HepG2 (cell line): ENCODE measurements around the gene METTL27. TPM values are rescaled to one million over a fixed set of nuclear protein-coding genes. Genes with fewer than 3 reads are reported as not detected.
A peak's percentile ranks its signal among the peaks of the same experiment; 100 is the strongest.

Experiments used
- ERF ChIP-seq: IDR thresholded peaks from 2 replicates; pipeline ENCODE4 v1.6.1; 2018; ENCODE audit warnings: missing biosample characterization, missing genetic modification reagents
- NR2F1 ChIP-seq, 2 experiments: fragments of 450-650 bp in 1 of 2; formaldehyde crosslinking in 1 of 2; IDR thresholded peaks; 2 replicates each; pipeline versions ENCODE4 v1.5.0 to v1.6.1; 2016 to 2020; ENCODE audit warnings: mild to moderate bottlenecking in 1 of 2, missing compliant biosample characterization in 1 of 2, missing genetic modification reagents in 1 of 2, moderate library complexity in 1 of 2
- POLR2AphosphoS2 ChIP-seq: IDR thresholded peaks from 2 replicates; pipeline ENCODE4 v1.6.1; 2011; ENCODE audit warnings: low read depth, low read length, improper control_type of control experiment
- RAD51 ChIP-seq: fragments of 450-650 bp; IDR thresholded peaks from 2 replicates; pipeline ENCODE4 v1.6.1; 2016; ENCODE audit warnings: borderline replicate concordance
- SRSF4 ChIP-seq: fragments of 200-400 bp; formaldehyde crosslinking; IDR thresholded peaks from one replicate; pipeline ENCODE4 v1.6.1; 2018; ENCODE audit warnings: mild to moderate bottlenecking, low read depth, low read length, moderate library complexity; ENCODE audit not compliant: poor library complexity, severe bottlenecking
- YEATS2 ChIP-seq: sonication (generic); formaldehyde crosslinking; IDR thresholded peaks from 2 replicates; pipeline ENCODE4 v1.4.0; 2020; ENCODE audit warnings: missing genetic modification reagents, borderline replicate concordance
- ZFP82 ChIP-seq: sonication (generic); formaldehyde crosslinking; IDR thresholded peaks from 2 replicates; pipeline ENCODE4 v1.5.1; 2020; ENCODE audit warnings: mild to moderate bottlenecking, missing genetic modification reagents, borderline replicate concordance
- ZNF629 ChIP-seq: sonication (generic); formaldehyde crosslinking; conservative IDR thresholded peaks from 2 replicates; pipeline ENCODE4 v1.5.0; 2020; ENCODE audit warnings: missing genetic modification reagents
- ZNF772 ChIP-seq: sonication (generic); formaldehyde crosslinking; IDR thresholded peaks from 2 replicates; pipeline ENCODE4 v1.5.0; 2020; ENCODE audit warnings: mild to moderate bottlenecking, missing genetic modification reagents
- polyA plus RNA-seq, 8 experiments: library from polyadenylated mRNA; depleted of rRNA in 3 of 8; stranded (reverse) in 7 of 8; unstranded in 1 of 8; fragments of >200 nt; fragmentation: Illumina TruSeq in 4 of 8; extraction: Trizol in 4 of 8; gene quantifications; 2 replicates each; pipeline versions ENCODE4 v1.2.1 to v1.2.3, GENCODE V29; 2011 to 2016; ENCODE audit warnings: low read depth in 4 of 8, missing spikeins in 1 of 8, mixed read lengths in 1 of 8; ENCODE audit not compliant: insufficient read depth in 1 of 8
- total RNA-seq, 5 experiments: library from RNA; depleted of rRNA; stranded (reverse); fragments of >200 nt; fragmentation: Illumina TruSeq; extraction: Trizol; gene quantifications; 2 replicates each; pipeline ENCODE4 v1.2.3, GENCODE V29; 2016; ENCODE audit warnings: low read depth in 1 of 5
- TF ChIP-seq, protein P1 (sequence below): sonication (generic); formaldehyde crosslinking; IDR thresholded peaks from 2 replicates; pipeline ENCODE4 v1.5.0; 2020; ENCODE audit warnings: missing genetic modification reagents, mild to moderate bottlenecking, borderline replicate concordance
- TF ChIP-seq, protein P2 (sequence below): sonication (generic); formaldehyde crosslinking; conservative IDR thresholded peaks from 2 replicates; pipeline ENCODE4 v1.8.0; 2022; ENCODE audit warnings: missing genetic modification reagents
- TF ChIP-seq, protein P3 (sequence below), 2 experiments: IDR thresholded peaks; 2 replicates each; pipeline ENCODE4 v1.6.1; 2011 to 2012; ENCODE audit warnings: low read length in 2 of 2, borderline replicate concordance in 1 of 2, low read depth in 1 of 2, mild to moderate bottlenecking in 1 of 2, moderate library complexity in 1 of 2
- TF ChIP-seq, protein P4 (sequence below): sonication (generic); formaldehyde crosslinking; IDR thresholded peaks from 2 replicates; pipeline ENCODE4 v1.5.1; 2020; ENCODE audit warnings: mild to moderate bottlenecking, missing genetic modification reagents
- TF ChIP-seq, protein P5 (sequence below): sonication (generic); formaldehyde crosslinking; IDR thresholded peaks from 2 replicates; pipeline ENCODE4 v1.4.0; 2020; ENCODE audit warnings: missing genetic modification reagents

The METTL27 gene
- total and polyA plus RNA-seq, 2 of the 13 experiments (the other 11 are each of a cell fraction or from before 2014, with no cell fraction given) = 2.0 to 3.0 TPM

DNA sequence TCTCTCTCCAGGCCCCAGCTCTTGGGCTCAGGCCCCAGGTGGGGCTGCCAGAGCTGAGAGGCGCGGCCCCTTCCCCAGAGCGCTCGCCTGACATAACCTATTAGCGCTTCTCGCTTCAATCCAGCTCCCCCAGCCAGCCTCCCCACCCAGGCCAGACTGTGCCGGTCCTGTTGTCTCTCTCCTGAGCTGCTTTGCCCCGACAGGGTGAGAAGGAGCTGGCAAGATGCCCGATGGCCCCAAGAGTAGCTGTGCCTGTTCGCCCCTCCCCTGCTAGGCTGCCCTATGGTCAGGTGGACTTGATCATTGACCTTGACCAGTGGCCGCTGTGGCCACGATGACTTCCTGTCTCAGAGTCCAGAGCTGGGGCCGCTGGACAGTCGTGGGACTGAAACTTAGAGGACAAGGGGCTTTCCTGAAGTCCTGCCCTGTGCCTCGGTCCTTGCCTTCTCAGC, 27.8 kb upstream of the METTL27 start (continued):
- TF ChIP-seq, protein P1, sequence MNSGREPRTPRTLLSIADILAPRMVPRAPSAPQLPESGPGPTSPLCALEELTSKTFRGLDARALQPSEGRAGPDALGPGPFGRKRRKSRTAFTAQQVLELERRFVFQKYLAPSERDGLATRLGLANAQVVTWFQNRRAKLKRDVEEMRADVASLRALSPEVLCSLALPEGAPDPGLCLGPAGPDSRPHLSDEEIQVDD (CRISPR knock-in tag) = no peak
- TF ChIP-seq, protein P2, sequence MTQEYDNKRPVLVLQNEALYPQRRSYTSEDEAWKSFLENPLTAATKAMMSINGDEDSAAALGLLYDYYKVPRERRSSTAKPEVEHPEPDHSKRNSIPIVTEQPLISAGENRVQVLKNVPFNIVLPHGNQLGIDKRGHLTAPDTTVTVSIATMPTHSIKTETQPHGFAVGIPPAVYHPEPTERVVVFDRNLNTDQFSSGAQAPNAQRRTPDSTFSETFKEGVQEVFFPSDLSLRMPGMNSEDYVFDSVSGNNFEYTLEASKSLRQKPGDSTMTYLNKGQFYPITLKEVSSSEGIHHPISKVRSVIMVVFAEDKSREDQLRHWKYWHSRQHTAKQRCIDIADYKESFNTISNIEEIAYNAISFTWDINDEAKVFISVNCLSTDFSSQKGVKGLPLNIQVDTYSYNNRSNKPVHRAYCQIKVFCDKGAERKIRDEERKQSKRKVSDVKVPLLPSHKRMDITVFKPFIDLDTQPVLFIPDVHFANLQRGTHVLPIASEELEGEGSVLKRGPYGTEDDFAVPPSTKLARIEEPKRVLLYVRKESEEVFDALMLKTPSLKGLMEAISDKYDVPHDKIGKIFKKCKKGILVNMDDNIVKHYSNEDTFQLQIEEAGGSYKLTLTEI (CRISPR knock-in tag) = no peak
- TF ChIP-seq YEATS2 (CRISPR knock-in tag) (peak; percentile 36; the same call in 1 of the 2 replicates), SRSF4 (no peak), POLR2AphosphoS2 (no peak), ZFP82 (CRISPR knock-in tag) (no peak), ZNF772 (CRISPR knock-in tag) (no peak), ZNF629 (CRISPR knock-in tag) (no peak), RAD51 (no peak), NR2F1 (CRISPR knock-in tag; IDR thresholded peaks at IDR 0.05) (peak; percentile 33 to 82; a peak in 2 of 4 replicates), ERF (CRISPR knock-in tag) (peak; percentile 94)
- TF ChIP-seq, protein P3, sequence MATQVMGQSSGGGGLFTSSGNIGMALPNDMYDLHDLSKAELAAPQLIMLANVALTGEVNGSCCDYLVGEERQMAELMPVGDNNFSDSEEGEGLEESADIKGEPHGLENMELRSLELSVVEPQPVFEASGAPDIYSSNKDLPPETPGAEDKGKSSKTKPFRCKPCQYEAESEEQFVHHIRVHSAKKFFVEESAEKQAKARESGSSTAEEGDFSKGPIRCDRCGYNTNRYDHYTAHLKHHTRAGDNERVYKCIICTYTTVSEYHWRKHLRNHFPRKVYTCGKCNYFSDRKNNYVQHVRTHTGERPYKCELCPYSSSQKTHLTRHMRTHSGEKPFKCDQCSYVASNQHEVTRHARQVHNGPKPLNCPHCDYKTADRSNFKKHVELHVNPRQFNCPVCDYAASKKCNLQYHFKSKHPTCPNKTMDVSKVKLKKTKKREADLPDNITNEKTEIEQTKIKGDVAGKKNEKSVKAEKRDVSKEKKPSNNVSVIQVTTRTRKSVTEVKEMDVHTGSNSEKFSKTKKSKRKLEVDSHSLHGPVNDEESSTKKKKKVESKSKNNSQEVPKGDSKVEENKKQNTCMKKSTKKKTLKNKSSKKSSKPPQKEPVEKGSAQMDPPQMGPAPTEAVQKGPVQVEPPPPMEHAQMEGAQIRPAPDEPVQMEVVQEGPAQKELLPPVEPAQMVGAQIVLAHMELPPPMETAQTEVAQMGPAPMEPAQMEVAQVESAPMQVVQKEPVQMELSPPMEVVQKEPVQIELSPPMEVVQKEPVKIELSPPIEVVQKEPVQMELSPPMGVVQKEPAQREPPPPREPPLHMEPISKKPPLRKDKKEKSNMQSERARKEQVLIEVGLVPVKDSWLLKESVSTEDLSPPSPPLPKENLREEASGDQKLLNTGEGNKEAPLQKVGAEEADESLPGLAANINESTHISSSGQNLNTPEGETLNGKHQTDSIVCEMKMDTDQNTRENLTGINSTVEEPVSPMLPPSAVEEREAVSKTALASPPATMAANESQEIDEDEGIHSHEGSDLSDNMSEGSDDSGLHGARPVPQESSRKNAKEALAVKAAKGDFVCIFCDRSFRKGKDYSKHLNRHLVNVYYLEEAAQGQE (IDR thresholded peaks at IDR 0.05; ENCODE audit: borderline replicate concordance in 1 of 2, low read depth in 1 of 2, low read length in 2 of 2) = no peak; a peak in 1 of 4 replicates
- TF ChIP-seq, protein P4, sequence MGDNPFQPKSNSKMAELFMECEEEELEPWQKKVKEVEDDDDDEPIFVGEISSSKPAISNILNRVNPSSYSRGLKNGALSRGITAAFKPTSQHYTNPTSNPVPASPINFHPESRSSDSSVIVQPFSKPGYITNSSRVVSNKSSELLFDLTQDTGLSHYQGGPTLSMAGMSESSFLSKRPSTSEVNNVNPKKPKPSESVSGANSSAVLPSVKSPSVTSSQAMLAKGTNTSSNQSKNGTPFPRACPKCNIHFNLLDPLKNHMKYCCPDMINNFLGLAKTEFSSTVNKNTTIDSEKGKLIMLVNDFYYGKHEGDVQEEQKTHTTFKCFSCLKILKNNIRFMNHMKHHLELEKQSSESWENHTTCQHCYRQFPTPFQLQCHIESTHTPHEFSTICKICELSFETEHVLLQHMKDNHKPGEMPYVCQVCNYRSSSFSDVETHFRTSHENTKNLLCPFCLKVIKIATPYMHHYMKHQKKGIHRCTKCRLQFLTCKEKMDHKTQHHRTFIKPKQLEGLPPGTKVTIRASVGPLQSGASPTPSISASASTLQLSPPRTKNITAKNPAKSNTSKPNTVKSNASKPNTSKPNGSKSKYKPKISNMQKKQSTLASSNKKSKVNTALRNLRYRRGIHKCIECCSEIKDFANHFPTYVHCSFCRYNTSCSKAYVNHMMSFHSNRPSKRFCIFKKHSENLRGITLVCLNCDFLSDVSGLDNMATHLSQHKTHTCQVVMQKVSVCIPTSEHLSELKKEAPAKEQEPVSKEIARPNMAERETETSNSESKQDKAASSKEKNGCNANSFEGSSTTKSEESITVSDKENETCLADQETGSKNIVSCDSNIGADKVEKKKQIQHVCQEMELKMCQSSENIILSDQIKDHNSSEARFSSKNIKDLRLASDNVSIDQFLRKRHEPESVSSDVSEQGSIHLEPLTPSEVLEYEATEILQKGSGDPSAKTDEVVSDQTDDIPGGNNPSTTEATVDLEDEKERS (CRISPR knock-in tag) = no peak
- TF ChIP-seq, protein P5, sequence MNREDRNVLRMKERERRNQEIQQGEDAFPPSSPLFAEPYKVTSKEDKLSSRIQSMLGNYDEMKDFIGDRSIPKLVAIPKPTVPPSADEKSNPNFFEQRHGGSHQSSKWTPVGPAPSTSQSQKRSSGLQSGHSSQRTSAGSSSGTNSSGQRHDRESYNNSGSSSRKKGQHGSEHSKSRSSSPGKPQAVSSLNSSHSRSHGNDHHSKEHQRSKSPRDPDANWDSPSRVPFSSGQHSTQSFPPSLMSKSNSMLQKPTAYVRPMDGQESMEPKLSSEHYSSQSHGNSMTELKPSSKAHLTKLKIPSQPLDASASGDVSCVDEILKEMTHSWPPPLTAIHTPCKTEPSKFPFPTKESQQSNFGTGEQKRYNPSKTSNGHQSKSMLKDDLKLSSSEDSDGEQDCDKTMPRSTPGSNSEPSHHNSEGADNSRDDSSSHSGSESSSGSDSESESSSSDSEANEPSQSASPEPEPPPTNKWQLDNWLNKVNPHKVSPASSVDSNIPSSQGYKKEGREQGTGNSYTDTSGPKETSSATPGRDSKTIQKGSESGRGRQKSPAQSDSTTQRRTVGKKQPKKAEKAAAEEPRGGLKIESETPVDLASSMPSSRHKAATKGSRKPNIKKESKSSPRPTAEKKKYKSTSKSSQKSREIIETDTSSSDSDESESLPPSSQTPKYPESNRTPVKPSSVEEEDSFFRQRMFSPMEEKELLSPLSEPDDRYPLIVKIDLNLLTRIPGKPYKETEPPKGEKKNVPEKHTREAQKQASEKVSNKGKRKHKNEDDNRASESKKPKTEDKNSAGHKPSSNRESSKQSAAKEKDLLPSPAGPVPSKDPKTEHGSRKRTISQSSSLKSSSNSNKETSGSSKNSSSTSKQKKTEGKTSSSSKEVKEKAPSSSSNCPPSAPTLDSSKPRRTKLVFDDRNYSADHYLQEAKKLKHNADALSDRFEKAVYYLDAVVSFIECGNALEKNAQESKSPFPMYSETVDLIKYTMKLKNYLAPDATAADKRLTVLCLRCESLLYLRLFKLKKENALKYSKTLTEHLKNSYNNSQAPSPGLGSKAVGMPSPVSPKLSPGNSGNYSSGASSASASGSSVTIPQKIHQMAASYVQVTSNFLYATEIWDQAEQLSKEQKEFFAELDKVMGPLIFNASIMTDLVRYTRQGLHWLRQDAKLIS (CRISPR knock-in tag) = no peak
